H4 (cell line): ENCODE measurements around the gene PLA2G1B. TPM values are rescaled to one million over a fixed set of nuclear protein-coding genes. Genes with fewer than 3 reads are reported as not detected.

Experiments used
- total RNA-seq: library from RNA; depleted of rRNA; stranded (reverse); fragments of >200 nt; shearing (Covaris generic); gene quantifications from 2 replicates; pipeline ENCODE4 v1.2.3, GENCODE V29; 2014; rRNA removed

Gene PLA2G1B
- total RNA-seq, 1 experiment from 2014 or later: not detected

Other genes with a start within 250 kb of the PLA2G1B start
- gene RAB35, start 211.0 kb downstream of the PLA2G1B start, total RNA-seq: 17.7 and 23.2 TPM in 2 replicates
- 33.7 and 59.7 TPM in 2 replicates for gene GCN1, start 133.1 kb downstream of the PLA2G1B start, total RNA-seq
- gene RPLP0, start 126.7 kb downstream of the PLA2G1B start, total RNA-seq: 6,442 and 6,835 TPM in 2 replicates
- 18.7 and 31.3 TPM in 2 replicates for gene PXN, start 62.0 kb downstream of the PLA2G1B start, total RNA-seq
- under 0.01 TPM in 1 of 2 replicates, not detected in the other for gene RNU4-2, start 35.9 kb downstream of the PLA2G1B start, total RNA-seq
- under 0.01 TPM in 2 replicates for gene RNU4-1, start 34.5 kb downstream of the PLA2G1B start, total RNA-seq
- 2.4 and 6.8 TPM in 2 replicates for gene SIRT4, start 25.5 kb downstream of the PLA2G1B start, total RNA-seq
- gene MSI1, start 41.4 kb upstream of the PLA2G1B start, total RNA-seq: 0.35 and 0.72 TPM in 2 replicates
- 602 and 637 TPM in 2 replicates for gene COX6A1, start 110.3 kb upstream of the PLA2G1B start, total RNA-seq
- 72.8 and 83.2 TPM in 2 replicates for gene TRIAP1, start 118.6 kb upstream of the PLA2G1B start, total RNA-seq
- gene GATC, start 118.7 kb upstream of the PLA2G1B start, total RNA-seq: 21.2 and 24.8 TPM in 2 replicates
- gene SRSF9, start 142.0 kb upstream of the PLA2G1B start, total RNA-seq: 221 and 252 TPM in 2 replicates
- 538 and 559 TPM in 2 replicates for gene DYNLL1, start 168.3 kb upstream of the PLA2G1B start, total RNA-seq
- gene COQ5, start 201.4 kb upstream of the PLA2G1B start, total RNA-seq: 47.9 and 50.9 TPM in 2 replicates
- gene RNF10, start 206.6 kb upstream of the PLA2G1B start, total RNA-seq: 59.4 and 74.9 TPM in 2 replicates